Chondrocyte (in vitro differentiated cells): ENCODE results near the gene LYRM7. TPM values are rescaled to one million over a fixed set of nuclear protein-coding genes. Genes with fewer than 3 reads are reported as not detected.

Source experiments
- DNase-seq: peaks from one replicate; pipeline ENCODE4 v3.0.0; 2021; ENCODE audit warnings: mixed read lengths, low spot score
- H3K27ac Mint-ChIP-seq: one replicate; pipeline ENCODE4 v1.8.0; 2021; ENCODE audit warnings: mild to moderate bottlenecking, moderate library complexity, mixed read lengths; ENCODE audit not compliant: unreplicated experiment
- H3K27me3 Mint-ChIP-seq: 2 replicates; pipeline ENCODE4 v1.8.0; 2021; ENCODE audit warnings: low read depth, mixed read lengths
- H3K36me3 Mint-ChIP-seq: 2 replicates; pipeline ENCODE4 v1.8.0; 2021; ENCODE audit warnings: low read depth, mixed read lengths
- H3K4me1 Mint-ChIP-seq: 2 replicates; pipeline ENCODE4 v1.8.0; 2021; ENCODE audit warnings: low read depth, mild to moderate bottlenecking, mixed read lengths
- H3K4me3 Mint-ChIP-seq: one replicate; pipeline ENCODE4 v1.8.0; 2021; ENCODE audit warnings: mild to moderate bottlenecking, moderate library complexity, mixed read lengths; ENCODE audit not compliant: unreplicated experiment
- H3K9me3 Mint-ChIP-seq: 2 replicates; pipeline ENCODE4 v1.8.0; 2021; ENCODE audit warnings: low read depth, mixed read lengths
- CTCF ChIP-seq: fragments of 200-600 bp; sonication (generic); IDR thresholded peaks from 2 replicates; pipeline ENCODE4 v1.5.0; 2021; ENCODE audit warnings: antibody characterized with exemption, mild to moderate bottlenecking, moderate library complexity
- total RNA-seq: library from RNA; stranded (reverse); gene quantifications from 3 replicates; pipeline ENCODE4 v1.2.1, GENCODE V29; 2021

LYRM7 gene
- total RNA-seq, 1 donor from 2014 or later, result 10.1 TPM

GRCh38 chr5:131206061-131206460 lies 35.3 kb downstream of the LYRM7 start:
- TF ChIP-seq CTCF, result no peak
- DNase-seq, result no peak
- Mint-ChIP-seq H3K4me3 (no peak overlapping the region), H3K27me3 (no peaks in the 10 kb centered on the region), H3K9me3 (no peaks in the 10 kb centered on the region), H3K4me1 (no peaks in the 10 kb centered on the region), H3K27ac (no peak overlapping the region), H3K36me3 (no peaks in the 10 kb centered on the region)

- Mint-ChIP-seq H3K9me3 (no peaks in the 10 kb centered on the region), H3K27ac (no peak overlapping the region), H3K4me1 (no peaks in the 10 kb centered on the region), H3K27me3 (no peaks in the 10 kb centered on the region), H3K4me3 (no peak overlapping the region), H3K36me3 (no peaks in the 10 kb centered on the region)
- no peak for DNase-seq
- no peak for TF ChIP-seq CTCF
These were observed 36.0 kb downstream of the LYRM7 start for GRCh38 chr5:131206772-131207171.

GRCh38 chr5:131209175-131209505 lies 38.4 kb downstream of the LYRM7 start:
- Mint-ChIP-seq H3K36me3 (no peaks in the 10 kb centered on the region), H3K27me3 (no peaks in the 10 kb centered on the region), H3K9me3 (no peaks in the 10 kb centered on the region), H3K4me3 (no peak overlapping the region), H3K27ac (no peak overlapping the region), H3K4me1 (no peaks in the 10 kb centered on the region)
- DNase-seq, result no peak
- no peak for TF ChIP-seq CTCF

DNA sequence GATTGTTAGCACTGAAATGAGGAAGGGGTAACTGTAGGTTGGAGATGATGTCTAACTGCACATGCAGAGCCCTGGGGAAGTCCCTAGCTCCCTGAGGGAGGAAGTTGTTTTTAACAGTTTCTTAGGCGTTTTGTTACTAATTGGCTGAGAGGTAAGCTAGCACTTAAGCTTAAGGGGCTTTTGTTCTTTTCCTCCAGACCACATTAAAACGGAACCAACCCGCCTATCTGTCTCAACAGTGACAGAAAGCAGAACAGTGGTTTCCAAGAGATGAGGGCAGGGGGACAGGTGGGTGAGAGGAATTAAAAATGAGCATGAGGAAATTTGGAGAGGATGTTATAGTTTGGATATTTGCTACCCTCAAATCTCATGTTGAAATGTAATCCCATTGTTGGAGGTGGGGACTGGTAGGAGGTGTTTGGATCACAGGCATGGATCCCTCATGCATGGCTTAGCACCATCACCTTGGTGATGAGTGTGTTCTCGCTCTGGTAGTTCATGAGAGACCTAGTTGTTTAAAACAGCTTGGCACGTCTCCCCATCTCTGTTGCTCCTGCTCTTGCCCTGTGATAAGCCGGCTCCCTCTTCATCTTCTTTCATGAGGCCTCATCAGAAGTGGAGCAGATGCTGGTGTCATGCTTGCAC lies 38.9 kb downstream of the LYRM7 start:
- H3K27me3 Mint-ChIP-seq, result no peaks in the 10 kb centered on the region
- H3K9me3 Mint-ChIP-seq, result no peaks in the 10 kb centered on the region
- no peak overlapping the region for H3K27ac Mint-ChIP-seq
- no peak for TF ChIP-seq CTCF
- H3K4me3 Mint-ChIP-seq, result no peak overlapping the region
- no peak for DNase-seq
- no peaks in the 10 kb centered on the region for H3K36me3 Mint-ChIP-seq
- peaks cover under 1% of the 10 kb centered on the region for H3K4me1 Mint-ChIP-seq

DNA sequence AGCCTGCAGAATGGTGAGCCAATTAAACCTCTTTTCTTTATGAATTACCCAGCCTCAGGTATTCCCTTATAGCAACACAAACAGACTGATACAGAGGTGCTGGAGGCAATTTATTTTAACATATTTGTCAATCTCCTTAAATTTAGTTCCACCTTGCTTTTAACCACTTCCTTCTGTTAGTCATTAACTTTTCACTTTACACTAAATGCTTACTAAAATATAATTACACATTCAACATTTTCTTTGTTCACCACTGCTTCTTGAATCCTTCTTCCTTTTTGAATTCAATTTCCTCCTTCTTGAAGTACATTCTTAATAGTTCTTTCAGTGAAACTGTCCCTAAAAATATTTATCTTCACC lies 39.4 kb downstream of the LYRM7 start:
- Mint-ChIP-seq H3K27ac (no peak overlapping the region), H3K4me1 (peaks cover 6% of the 10 kb centered on the region), H3K27me3 (no peaks in the 10 kb centered on the region), H3K9me3 (no peaks in the 10 kb centered on the region), H3K4me3 (no peak overlapping the region), H3K36me3 (no peaks in the 10 kb centered on the region)
- DNase-seq, result no peak
- no peak for TF ChIP-seq CTCF
